ENCODE results near the gene GCNT1. TPM values are rescaled to one million over a fixed set of nuclear protein-coding genes. Genes with fewer than 3 reads are reported as not detected.
"Not testable (repeated sequence)": the region's sequence is repeated elsewhere in the genome, so short reads cannot be mapped to it uniquely, and the experiment has no call there.

GCNT1 gene
- total RNA-seq, 1 experiment from 2014 or later: 18.9 TPM

DNA sequence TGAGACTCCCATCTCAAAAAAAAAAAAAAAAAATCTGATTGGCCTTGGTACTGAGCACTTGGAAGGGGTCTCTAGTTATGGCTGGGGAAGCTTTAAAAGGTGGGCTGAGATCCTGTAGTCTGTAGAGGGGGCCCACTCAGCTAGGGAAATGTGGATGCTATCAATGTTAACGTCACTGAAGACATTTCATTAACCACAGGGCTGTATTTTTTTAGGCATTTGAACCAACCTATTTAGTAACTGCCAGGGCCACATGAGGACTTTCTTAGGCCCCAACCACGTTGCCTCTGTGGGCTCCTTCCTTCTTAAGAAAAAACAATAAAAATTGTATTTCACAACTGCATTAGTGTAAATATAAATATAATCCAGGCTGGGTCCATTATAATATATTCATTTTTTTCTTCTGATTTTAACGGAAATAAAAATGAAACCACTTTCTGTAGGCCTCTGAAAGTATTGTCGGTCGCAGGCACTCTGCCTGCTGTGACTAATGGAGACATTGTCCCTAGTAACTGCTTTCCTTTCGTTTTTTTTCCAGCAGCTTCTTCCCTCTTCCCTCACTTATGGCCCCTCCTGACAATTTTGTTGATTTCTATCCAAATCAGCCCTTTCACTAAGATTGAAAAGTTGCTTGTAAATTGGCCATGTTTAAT lies 71.6 kb downstream of the GCNT1 start:
- Mint-ChIP-seq H3K27ac (ENCODE audit: unreplicated experiment) (no peak overlapping the region), H3K27me3 (ENCODE audit: insufficient read depth, unreplicated experiment) (no peaks in the 10 kb centered on the region)
- CTCF ChIA-PET: no interaction called here

DNA sequence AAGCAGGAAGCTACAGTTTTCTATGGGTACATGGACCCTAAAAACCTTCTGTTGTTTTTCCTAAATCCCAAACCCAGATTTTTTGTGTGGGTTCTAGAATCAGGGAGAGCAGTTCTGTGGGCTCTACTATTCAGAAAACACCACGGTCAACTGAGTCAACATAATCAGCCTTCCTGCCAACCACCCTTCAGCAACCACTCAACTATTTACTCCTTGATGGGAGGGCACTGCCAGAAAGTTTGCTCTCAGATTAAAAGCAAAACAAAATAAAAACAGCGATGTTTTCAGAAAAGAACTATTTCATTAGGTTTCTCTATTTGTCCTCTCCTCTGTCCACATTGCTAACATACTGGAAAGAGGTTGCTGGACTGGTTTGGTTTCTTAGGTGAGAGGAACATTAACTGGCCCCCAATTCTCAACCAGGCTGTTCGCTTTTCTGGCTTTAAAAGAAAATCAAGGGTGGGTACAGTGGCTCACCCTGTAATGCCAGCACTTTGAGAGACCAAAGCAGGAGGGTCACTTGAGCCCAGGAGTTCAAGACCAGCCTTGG lies 72.3 kb downstream of the GCNT1 start:
- CTCF ChIA-PET: no interaction called here
- H3K4me1 Mint-ChIP-seq (ENCODE audit: low read depth, unreplicated experiment): peaks cover 5% of the 10 kb centered on the region

More for the DNA sequence above, 71.6 kb downstream of the GCNT1 start:
- BruUV-seq (replicated peaks): no TSS peak
- peaks cover 5% of the 10 kb centered on the region for H3K4me1 Mint-ChIP-seq (ENCODE audit: low read depth, unreplicated experiment)
- no peaks in the 10 kb centered on the region for H3K9me3 Mint-ChIP-seq (ENCODE audit: unreplicated experiment)
- DNase-seq: no peak
- no peaks in the 10 kb centered on the region for H3K27me3 ChIP-seq (replicated peaks; ENCODE audit: control insufficient read depth, insufficient read depth, low read length)
- intact Hi-C loops (cut with micrococcal nuclease; ENCODE audit: unreplicated experiment): no loop called here
- H3K9me3 ChIP-seq: no peaks in the 10 kb centered on the region
- H3K36me3 ChIP-seq (ENCODE audit: control insufficient read depth, insufficient read depth, low read length): no peaks in the 10 kb centered on the region
- H3K4me3 ChIP-seq (ENCODE audit: low read depth, low read length): no peak overlapping the region
- TF ChIP-seq, protein P1, sequence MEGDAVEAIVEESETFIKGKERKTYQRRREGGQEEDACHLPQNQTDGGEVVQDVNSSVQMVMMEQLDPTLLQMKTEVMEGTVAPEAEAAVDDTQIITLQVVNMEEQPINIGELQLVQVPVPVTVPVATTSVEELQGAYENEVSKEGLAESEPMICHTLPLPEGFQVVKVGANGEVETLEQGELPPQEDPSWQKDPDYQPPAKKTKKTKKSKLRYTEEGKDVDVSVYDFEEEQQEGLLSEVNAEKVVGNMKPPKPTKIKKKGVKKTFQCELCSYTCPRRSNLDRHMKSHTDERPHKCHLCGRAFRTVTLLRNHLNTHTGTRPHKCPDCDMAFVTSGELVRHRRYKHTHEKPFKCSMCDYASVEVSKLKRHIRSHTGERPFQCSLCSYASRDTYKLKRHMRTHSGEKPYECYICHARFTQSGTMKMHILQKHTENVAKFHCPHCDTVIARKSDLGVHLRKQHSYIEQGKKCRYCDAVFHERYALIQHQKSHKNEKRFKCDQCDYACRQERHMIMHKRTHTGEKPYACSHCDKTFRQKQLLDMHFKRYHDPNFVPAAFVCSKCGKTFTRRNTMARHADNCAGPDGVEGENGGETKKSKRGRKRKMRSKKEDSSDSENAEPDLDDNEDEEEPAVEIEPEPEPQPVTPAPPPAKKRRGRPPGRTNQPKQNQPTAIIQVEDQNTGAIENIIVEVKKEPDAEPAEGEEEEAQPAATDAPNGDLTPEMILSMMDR (IDR thresholded peaks at IDR 0.05; ENCODE audit: insufficient read depth in 1 of 2, low read depth in 1 of 2, low read length in 1 of 2, severe bottlenecking in 1 of 2, unreplicated experiment in 1 of 2): no peak
- H3K36me3 Mint-ChIP-seq (ENCODE audit: insufficient read depth, unreplicated experiment): no peaks in the 10 kb centered on the region
- H3K4me1 ChIP-seq: 0 out of 2 replicates have a peak, but pooled peaks cover 3% of the 10 kb centered on the region
- no peak overlapping the region for H3K4me3 Mint-ChIP-seq (ENCODE audit: unreplicated experiment)
- POLR2A ChIA-PET: no interaction called here

DNA sequence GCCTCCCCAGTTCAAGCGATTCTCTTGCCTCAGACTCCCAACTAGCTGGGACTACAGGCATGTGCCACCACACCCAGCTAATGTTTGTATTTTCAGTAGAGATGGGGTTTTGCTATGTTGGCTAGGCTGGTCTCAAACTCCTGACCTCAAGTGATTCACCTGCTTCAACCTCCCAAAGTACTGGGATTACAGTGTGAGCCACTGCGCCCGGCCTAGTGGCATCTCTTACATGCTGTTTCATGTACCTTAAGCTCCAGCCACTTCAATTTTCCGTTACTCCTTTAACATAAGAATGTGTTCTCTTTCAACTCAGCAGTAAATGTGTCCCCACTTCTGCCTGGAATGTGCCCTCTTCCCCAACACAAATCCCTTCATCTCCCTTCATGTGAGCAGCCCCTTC lies 73.9 kb downstream of the GCNT1 start:
- H3K4me1 Mint-ChIP-seq (ENCODE audit: low read depth, unreplicated experiment); H3K4me3 ChIP-seq (ENCODE audit: low read depth, low read length); H3K9me3 ChIP-seq; H3K27me3 ChIP-seq (replicated peaks; ENCODE audit: control insufficient read depth, insufficient read depth, low read length); H3K36me3 Mint-ChIP-seq (ENCODE audit: insufficient read depth, unreplicated experiment); H3K4me1 ChIP-seq; H3K36me3 ChIP-seq (ENCODE audit: control insufficient read depth, insufficient read depth, low read length); intact Hi-C loops (cut with micrococcal nuclease; ENCODE audit: unreplicated experiment); H3K27me3 Mint-ChIP-seq (ENCODE audit: insufficient read depth, unreplicated experiment); H3K4me3 Mint-ChIP-seq (ENCODE audit: unreplicated experiment); H3K9me3 Mint-ChIP-seq (ENCODE audit: unreplicated experiment); POLR2A ChIA-PET; H3K27ac Mint-ChIP-seq (ENCODE audit: unreplicated experiment); DNase-seq; CTCF ChIA-PET; BruUV-seq (replicated peaks): not testable (repeated sequence)

More for the DNA sequence above, 72.3 kb downstream of the GCNT1 start:
- H3K4me3 Mint-ChIP-seq (ENCODE audit: unreplicated experiment): no peak overlapping the region
- no peak for DNase-seq
- H3K36me3 Mint-ChIP-seq (ENCODE audit: insufficient read depth, unreplicated experiment): no peaks in the 10 kb centered on the region
- no peak overlapping the region for H3K4me3 ChIP-seq (ENCODE audit: low read depth, low read length)
- no peaks in the 10 kb centered on the region for H3K9me3 Mint-ChIP-seq (ENCODE audit: unreplicated experiment)
- no peaks in the 10 kb centered on the region for H3K9me3 ChIP-seq
- POLR2A ChIA-PET: no interaction called here
- no peaks in the 10 kb centered on the region for H3K27me3 ChIP-seq (replicated peaks; ENCODE audit: control insufficient read depth, insufficient read depth, low read length)
- no peaks in the 10 kb centered on the region for H3K36me3 ChIP-seq (ENCODE audit: control insufficient read depth, insufficient read depth, low read length)
- 0 out of 2 replicates have a peak, but pooled peaks cover 3% of the 10 kb centered on the region for H3K4me1 ChIP-seq
- no peak overlapping the region for H3K27ac Mint-ChIP-seq (ENCODE audit: unreplicated experiment)
- BruUV-seq (replicated peaks): no TSS peak
- TF ChIP-seq, protein P1 (IDR thresholded peaks at IDR 0.05; ENCODE audit: insufficient read depth in 1 of 2, low read depth in 1 of 2, low read length in 1 of 2, severe bottlenecking in 1 of 2, unreplicated experiment in 1 of 2): no peak
- H3K27me3 Mint-ChIP-seq (ENCODE audit: insufficient read depth, unreplicated experiment): no peaks in the 10 kb centered on the region
- intact Hi-C loops (cut with micrococcal nuclease; ENCODE audit: unreplicated experiment): no loop called here
